Astrocyte of the cerebellum (primary cell): ENCODE data around the gene PIP.
"Not testable (repeated sequence)": the region's sequence is repeated elsewhere in the genome, so short reads cannot be mapped to it uniquely, and the experiment has no call there.

Experiments used
- DNase-seq: peaks from one replicate; pipeline ENCODE4 v3.0.0-alpha.2; 2011; ENCODE audit warnings: low read depth
- H3K4me3 ChIP-seq: 2 replicates; pipeline ENCODE4 v1.5.1; 2011; ENCODE audit warnings: mild to moderate bottlenecking, low read depth, low read length, moderate library complexity
- in situ Hi-C: cut with HindIII; loops from 2 replicates; pipeline ENCODE4 v1.10.0; 2017; ENCODE audit warnings: low sequenced_read_pairs
- TF ChIP-seq, protein P1 (sequence below): IDR thresholded peaks from 2 replicates; pipeline ENCODE4 v1.5.1; 2012; ENCODE audit warnings: low read length, low read depth, moderate library complexity, mild to moderate bottlenecking; ENCODE audit errors: missing control alignments

PIP gene

DNA sequence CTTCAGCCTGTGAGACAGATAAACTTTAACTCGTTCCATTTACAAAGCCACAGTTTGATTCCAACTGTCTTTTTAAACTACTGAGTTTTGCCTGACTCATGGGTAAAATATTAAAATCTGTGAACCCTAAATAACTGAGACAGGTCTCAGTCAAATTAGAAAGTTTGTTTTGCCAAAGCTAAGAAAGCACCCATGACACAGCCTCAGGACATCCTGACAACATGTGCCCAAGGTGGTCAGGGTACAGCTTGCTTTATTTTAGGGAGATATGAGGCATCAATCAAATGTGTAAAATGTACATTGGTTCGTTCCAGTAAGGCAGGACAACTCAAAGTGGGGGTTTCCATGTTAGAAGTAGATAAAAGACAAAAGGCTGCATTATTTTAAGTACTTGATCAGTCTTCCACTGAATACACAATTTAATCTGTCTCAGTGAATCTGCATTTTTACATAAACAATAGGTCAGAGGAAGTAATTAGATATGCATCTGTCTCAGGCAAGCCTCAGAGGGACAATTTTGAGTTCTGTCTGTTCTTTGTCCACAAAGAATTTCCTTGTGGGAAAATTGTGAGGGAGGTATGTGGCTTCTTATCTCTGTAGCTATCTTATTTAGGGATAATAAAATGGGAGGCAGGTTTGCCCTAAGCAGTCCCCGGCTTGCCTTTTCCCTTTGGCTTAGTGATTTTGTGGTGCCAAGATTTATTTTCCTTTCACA is 11.0 kb upstream of the PIP start:
- DNase-seq, result no peak
- in situ Hi-C loops, result no loop called here
- TF ChIP-seq, protein P1, sequence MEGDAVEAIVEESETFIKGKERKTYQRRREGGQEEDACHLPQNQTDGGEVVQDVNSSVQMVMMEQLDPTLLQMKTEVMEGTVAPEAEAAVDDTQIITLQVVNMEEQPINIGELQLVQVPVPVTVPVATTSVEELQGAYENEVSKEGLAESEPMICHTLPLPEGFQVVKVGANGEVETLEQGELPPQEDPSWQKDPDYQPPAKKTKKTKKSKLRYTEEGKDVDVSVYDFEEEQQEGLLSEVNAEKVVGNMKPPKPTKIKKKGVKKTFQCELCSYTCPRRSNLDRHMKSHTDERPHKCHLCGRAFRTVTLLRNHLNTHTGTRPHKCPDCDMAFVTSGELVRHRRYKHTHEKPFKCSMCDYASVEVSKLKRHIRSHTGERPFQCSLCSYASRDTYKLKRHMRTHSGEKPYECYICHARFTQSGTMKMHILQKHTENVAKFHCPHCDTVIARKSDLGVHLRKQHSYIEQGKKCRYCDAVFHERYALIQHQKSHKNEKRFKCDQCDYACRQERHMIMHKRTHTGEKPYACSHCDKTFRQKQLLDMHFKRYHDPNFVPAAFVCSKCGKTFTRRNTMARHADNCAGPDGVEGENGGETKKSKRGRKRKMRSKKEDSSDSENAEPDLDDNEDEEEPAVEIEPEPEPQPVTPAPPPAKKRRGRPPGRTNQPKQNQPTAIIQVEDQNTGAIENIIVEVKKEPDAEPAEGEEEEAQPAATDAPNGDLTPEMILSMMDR, result no peak
- H3K4me3 ChIP-seq, result no peak overlapping the region

DNA sequence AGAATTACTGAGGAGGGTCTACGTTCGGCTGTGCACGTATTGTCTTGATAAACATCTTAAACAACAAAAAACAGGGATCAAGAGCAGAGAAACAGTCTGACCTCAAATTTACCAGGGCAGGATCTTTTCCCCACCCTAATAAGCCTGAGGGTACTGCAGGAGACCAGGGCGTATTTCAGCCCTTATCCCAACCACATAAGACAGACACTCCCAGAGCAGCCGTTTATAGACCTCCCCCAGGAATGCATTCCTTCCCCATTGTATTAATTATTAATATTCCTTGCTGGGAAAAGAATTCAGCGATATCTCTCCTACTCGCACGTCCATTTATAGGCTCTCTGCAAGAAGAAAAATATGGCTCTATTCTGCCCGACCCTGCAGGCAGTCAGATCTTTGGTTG is 8.6 kb upstream of the PIP start:
- DNase-seq, H3K4me3 ChIP-seq, in situ Hi-C loops: not testable (repeated sequence)

- in situ Hi-C loops, result no loop called here
- DNase-seq, result no peak
- TF ChIP-seq, protein P1, result no peak
- no peak overlapping the region for H3K4me3 ChIP-seq
Measured at GRCh38 chr7:143126146-143126545, 5.7 kb upstream of the PIP start.

- no peak overlapping the region for H3K4me3 ChIP-seq
- TF ChIP-seq, protein P1, result no peak
- DNase-seq, result no peak
- in situ Hi-C loops, result no loop called here
Measured at GRCh38 chr7:143129051-143129450, 2.8 kb upstream of the PIP start.

DNA sequence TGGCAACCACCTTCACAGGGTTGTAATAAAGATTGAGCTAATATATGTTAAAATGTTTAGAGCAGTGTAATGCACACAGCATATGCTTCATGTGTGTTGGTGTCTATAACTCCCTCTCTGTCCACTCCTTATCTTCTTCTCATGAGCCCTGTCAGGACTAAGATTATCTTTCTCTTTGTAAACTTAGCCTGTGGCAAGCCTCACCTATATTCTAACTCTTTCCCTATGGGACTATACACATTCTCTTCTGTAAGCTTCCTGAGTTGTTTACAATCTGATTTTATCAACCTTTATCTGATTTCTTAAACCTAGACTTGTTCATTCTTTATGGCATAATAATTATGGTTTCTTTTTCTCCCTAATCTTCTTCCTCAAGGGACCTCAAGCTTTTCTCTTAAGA is 2.4 kb upstream of the PIP start:
- DNase-seq, result no peak
- in situ Hi-C loops, result no loop called here
- TF ChIP-seq, protein P1, result no peak
- H3K4me3 ChIP-seq, result no peak overlapping the region

- TF ChIP-seq, protein P1, result no peak
- H3K4me3 ChIP-seq, result no peak overlapping the region
- DNase-seq, result no peak
- in situ Hi-C loops, result no loop called here
Measured at GRCh38 chr7:143130541-143130940, 1.3 kb upstream of the PIP start.

- no peak overlapping the region for H3K4me3 ChIP-seq
- in situ Hi-C loops, result no loop called here
- TF ChIP-seq, protein P1, result no peak
- DNase-seq, result no peak
Measured at GRCh38 chr7:143147070-143147469, 15.2 kb downstream of the PIP start.
